PFSK-1 (cell line): ENCODE measurements around the gene SUPT3H.

ENCODE experiments used
- FOXP2 ChIP-seq: optimal IDR thresholded peaks from 2 replicates; pipeline ENCODE3; 2011; ENCODE audit warnings: borderline replicate concordance, control low read depth, inconsistent platforms; ENCODE audit not compliant: insufficient read depth; ENCODE audit errors: extremely low read length, extremely low read depth
- POLR2AphosphoS5 ChIP-seq: IDR thresholded peaks from 2 replicates; pipeline ENCODE4 v1.6.1; 2012; ENCODE audit warnings: low read depth, mild to moderate bottlenecking, control low read depth, low read length, moderate library complexity
- REST ChIP-seq, 2 experiments: IDR thresholded peaks; 2 replicates each; pipeline versions ENCODE4 v1.6.1 to v1.8.0; 2011 to 2012; ENCODE audit warnings: low read depth in 2 of 2, low read length in 2 of 2, control low read depth in 1 of 2, inconsistent platforms in 1 of 2, mild to moderate bottlenecking in 1 of 2, moderate library complexity in 1 of 2; ENCODE audit not compliant: insufficient read depth in 1 of 2
- SIN3A ChIP-seq: IDR thresholded peaks from 2 replicates; pipeline ENCODE4 v1.6.1; 2012; ENCODE audit warnings: mild to moderate bottlenecking, low read length, moderate library complexity, borderline replicate concordance; ENCODE audit not compliant: insufficient read depth
- TAF1 ChIP-seq: IDR thresholded peaks from 2 replicates; pipeline ENCODE4 v1.6.1; 2012; ENCODE audit warnings: low read length, control low read depth, borderline replicate concordance; ENCODE audit not compliant: insufficient read depth

SUPT3H gene

DNA sequence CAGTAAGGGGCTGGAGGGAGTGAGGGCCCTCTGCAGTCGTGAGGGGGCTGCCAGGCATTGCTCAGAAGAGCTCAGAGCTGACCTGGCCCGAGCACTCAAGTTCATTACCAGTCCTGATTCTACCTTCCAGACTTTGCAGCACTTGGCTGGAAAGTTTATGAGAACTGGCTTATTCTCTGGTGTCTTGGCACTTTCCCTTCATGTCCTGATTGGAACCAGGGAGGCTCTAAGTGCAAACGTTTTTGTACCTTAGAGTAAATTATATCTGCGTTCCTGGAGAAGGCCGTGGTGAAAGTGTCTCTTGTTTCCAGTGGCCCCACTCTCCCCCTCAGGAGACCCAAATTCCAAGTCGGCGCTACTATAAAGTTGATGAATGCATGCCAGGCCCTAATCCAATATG, 587.9 kb downstream of the SUPT3H start:
- TF ChIP-seq TAF1 (no peak), POLR2AphosphoS5 (no peak), FOXP2 (no peak), SIN3A (no peak), REST (IDR thresholded peaks at IDR 0.05; ENCODE audit: insufficient read depth in 1 of 2, low read depth in 2 of 2, low read length in 2 of 2) (no peak)

GRCh38 chr6:44789061-44789460, 588.7 kb downstream of the SUPT3H start:
- no peak for TF ChIP-seq FOXP2
- TF ChIP-seq TAF1, result no peak
- TF ChIP-seq POLR2AphosphoS5, result no peak
- no peak for TF ChIP-seq SIN3A
- TF ChIP-seq REST (IDR thresholded peaks at IDR 0.05; ENCODE audit: insufficient read depth in 1 of 2, low read depth in 2 of 2, low read length in 2 of 2), result no peak

- TF ChIP-seq SIN3A, result no peak
These were observed 589.2 kb downstream of the SUPT3H start for GRCh38 chr6:44788387-44788981.

GRCh38 chr6:44787254-44787834, 590.4 kb downstream of the SUPT3H start:
- TF ChIP-seq FOXP2 (no peak), SIN3A (no peak), POLR2AphosphoS5 (no peak), REST (IDR thresholded peaks at IDR 0.05; ENCODE audit: insufficient read depth in 1 of 2, low read depth in 2 of 2, low read length in 2 of 2) (no peak), TAF1 (no peak)

DNA sequence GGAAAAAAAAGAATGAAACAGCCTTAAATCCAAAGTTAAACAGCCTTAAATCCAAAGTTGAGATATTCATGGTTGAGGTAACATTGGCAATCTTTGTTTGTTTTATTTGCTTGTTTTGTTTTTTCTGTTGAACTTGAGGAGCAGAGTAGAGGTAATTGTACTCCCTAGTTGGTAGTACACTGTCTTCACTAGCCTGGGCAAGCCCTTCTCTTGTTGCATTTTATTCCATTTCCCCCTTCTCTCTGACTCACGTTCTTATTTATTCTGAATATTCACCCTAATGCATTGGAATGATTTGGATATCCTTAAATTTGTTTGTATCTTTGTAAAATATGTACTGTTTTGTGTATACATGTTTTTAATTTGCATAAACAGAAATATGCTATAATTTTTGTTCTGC, 592.6 kb downstream of the SUPT3H start:
- no peak for TF ChIP-seq SIN3A
- no peak for TF ChIP-seq REST (IDR thresholded peaks at IDR 0.05; ENCODE audit: insufficient read depth in 1 of 2, low read depth in 2 of 2, low read length in 2 of 2)
- TF ChIP-seq TAF1, result no peak
- TF ChIP-seq POLR2AphosphoS5, result no peak
- TF ChIP-seq FOXP2, result no peak
